ENCODE measurements around the gene SGMS1.

SGMS1 gene

DNA sequence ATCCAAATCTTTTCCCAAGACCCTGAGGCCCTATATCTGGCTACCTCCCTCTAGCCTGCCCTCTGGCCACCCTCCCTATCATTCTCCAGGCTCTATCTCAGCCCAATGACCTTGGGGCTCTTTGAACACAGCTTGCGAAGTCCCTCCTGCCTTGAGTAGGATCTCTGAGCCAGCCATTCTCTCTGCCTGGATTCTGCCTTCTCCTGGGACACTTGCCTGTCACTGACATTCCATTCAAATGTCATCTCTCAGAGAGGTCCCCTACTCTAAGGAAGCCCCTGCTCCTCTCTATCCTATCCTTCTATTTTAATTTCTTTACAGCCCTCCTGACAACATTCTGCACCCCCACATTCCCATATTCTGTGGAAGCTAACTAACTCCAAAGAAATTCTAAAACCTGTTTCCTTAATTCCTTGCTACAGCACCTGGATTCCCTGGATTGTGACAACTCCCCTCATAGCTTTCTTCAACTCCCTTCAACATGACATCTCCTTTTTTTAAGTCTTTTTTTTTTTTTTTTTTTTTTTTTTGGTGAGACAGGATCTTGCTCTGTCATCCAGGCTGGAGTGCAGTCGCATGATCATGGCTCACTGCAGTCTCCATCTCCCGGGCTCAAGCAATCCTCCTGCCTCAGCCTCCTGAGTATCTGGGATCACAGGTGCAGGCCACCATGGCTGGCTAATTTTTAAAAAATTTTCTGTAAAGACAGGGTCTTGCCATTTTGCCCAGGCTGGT, 291.5 kb downstream of the SGMS1 start:
- Histone ChIP-seq H3K36me3 (ENCODE audit: control insufficient read depth, insufficient read depth, low read length) (no peaks in the 10 kb centered on the region), H3K4me3 (replicated peaks; ENCODE audit: low read depth, low read length) (no peak overlapping the region), H3K27me3 (replicated peaks; ENCODE audit: control insufficient read depth, insufficient read depth, low read length) (no peaks in the 10 kb centered on the region)
- TF ChIP-seq, protein P1, sequence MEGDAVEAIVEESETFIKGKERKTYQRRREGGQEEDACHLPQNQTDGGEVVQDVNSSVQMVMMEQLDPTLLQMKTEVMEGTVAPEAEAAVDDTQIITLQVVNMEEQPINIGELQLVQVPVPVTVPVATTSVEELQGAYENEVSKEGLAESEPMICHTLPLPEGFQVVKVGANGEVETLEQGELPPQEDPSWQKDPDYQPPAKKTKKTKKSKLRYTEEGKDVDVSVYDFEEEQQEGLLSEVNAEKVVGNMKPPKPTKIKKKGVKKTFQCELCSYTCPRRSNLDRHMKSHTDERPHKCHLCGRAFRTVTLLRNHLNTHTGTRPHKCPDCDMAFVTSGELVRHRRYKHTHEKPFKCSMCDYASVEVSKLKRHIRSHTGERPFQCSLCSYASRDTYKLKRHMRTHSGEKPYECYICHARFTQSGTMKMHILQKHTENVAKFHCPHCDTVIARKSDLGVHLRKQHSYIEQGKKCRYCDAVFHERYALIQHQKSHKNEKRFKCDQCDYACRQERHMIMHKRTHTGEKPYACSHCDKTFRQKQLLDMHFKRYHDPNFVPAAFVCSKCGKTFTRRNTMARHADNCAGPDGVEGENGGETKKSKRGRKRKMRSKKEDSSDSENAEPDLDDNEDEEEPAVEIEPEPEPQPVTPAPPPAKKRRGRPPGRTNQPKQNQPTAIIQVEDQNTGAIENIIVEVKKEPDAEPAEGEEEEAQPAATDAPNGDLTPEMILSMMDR (IDR thresholded peaks at IDR 0.05; ENCODE audit: insufficient read depth, low read length, poor library complexity, severe bottlenecking) = no peak
- no peak for DNase-seq (ENCODE audit: extremely low read depth, insufficient read length)

DNA sequence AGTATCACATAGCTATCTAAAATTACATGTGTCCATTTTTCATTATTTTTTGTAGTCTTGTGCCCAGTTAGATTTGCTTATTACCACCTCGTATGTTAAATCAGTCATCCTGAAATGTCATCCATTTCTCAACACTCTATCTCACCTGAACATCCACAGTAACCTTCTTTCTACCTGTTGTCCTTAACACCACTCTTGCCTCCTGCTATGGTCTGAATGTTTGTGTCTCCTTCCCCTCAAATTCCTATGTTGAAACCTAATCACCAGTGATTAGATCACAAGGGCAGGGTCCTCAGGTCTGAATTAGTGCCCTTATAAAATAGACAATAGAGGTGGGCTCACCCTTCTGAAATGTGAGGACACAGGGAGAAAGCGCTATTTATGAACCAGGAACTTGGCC, 292.3 kb downstream of the SGMS1 start:
- DNase-seq (ENCODE audit: extremely low read depth, insufficient read length) = no peak
- Histone ChIP-seq H3K36me3 (ENCODE audit: control insufficient read depth, insufficient read depth, low read length) (no peaks in the 10 kb centered on the region), H3K4me3 (replicated peaks; ENCODE audit: low read depth, low read length) (no peak overlapping the region), H3K27me3 (replicated peaks; ENCODE audit: control insufficient read depth, insufficient read depth, low read length) (no peaks in the 10 kb centered on the region)
- TF ChIP-seq, protein P1 (IDR thresholded peaks at IDR 0.05; ENCODE audit: insufficient read depth, low read length, poor library complexity, severe bottlenecking) = no peak

DNA sequence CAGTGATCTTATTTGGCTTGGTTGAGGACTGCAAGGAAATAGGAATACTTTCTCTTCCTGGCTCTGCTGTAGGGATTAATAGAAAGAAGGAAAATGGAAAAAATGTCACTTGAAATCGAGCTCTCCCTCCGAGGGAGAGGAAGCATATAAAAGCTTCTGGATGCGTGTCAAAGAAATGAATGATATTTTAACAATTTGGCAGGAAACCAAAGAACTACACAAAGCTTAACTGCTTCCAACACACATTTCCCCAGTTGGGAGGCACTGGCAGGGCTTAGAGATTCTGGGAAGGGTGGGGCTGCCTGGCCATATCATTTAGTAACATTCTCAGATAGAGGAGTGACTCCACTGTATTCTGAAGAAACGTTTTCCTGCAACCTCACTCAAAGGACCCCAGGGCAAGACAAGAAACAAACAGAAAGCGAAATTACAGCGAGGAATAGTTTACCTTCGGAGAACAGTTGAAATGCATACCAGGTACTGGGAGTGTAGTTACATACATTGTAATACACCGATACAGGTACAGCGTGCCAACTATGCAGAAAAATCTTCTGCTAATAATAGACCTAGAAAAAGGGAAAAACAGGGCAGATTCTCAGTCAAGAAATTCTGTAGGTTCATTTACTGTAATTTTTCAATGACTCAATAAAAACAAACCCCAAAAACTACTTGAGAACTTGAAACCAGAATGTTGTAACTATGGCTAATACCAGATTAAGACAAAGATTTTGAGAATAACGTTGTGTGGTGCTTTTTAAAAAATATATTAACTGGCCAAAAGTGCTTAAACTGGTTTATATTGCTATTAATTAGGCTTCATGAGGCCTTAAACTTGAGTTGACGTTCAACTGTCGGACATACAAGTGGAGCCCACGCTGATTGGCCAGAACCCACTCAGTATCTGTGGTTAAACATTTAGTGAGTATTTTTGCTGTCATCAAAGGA, 296.7 kb downstream of the SGMS1 start:
- no peak for DNase-seq (ENCODE audit: extremely low read depth, insufficient read length)
- Histone ChIP-seq H3K4me3 (replicated peaks; ENCODE audit: low read depth, low read length) (no peak overlapping the region), H3K36me3 (ENCODE audit: control insufficient read depth, insufficient read depth, low read length) (no peaks in the 10 kb centered on the region), H3K27me3 (replicated peaks; ENCODE audit: control insufficient read depth, insufficient read depth, low read length) (no peaks in the 10 kb centered on the region)
- TF ChIP-seq, protein P1 (IDR thresholded peaks at IDR 0.05; ENCODE audit: insufficient read depth, low read length, poor library complexity, severe bottlenecking) = no peak

DNA sequence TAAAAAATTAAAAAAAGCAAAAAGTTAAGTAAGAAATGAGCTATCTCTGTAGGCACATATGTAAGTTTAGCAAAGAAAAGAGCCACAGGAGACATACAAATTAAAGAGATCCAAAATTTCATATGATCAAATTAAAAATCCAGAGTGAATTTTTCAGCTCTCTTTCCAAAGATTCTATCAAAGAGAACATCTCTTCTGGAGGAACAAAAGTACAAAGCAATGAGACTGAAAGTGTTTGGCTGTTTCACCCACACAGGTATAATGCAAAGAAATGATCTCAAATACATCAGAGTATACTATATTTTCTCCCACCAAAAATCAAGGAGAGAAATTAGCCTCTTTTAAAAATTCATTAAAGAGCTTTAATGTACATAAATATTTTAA, 297.6 kb downstream of the SGMS1 start:
- no peak for DNase-seq (ENCODE audit: extremely low read depth, insufficient read length)
- H3K36me3 ChIP-seq (ENCODE audit: control insufficient read depth, insufficient read depth, low read length) = peaks cover 3% of the 10 kb centered on the region
- TF ChIP-seq, protein P1 (IDR thresholded peaks at IDR 0.05; ENCODE audit: insufficient read depth, low read length, poor library complexity, severe bottlenecking) = no peak
- H3K27me3 ChIP-seq (replicated peaks; ENCODE audit: control insufficient read depth, insufficient read depth, low read length) = no peaks in the 10 kb centered on the region
- H3K4me3 ChIP-seq (replicated peaks; ENCODE audit: low read depth, low read length) = no peak overlapping the region

DNA sequence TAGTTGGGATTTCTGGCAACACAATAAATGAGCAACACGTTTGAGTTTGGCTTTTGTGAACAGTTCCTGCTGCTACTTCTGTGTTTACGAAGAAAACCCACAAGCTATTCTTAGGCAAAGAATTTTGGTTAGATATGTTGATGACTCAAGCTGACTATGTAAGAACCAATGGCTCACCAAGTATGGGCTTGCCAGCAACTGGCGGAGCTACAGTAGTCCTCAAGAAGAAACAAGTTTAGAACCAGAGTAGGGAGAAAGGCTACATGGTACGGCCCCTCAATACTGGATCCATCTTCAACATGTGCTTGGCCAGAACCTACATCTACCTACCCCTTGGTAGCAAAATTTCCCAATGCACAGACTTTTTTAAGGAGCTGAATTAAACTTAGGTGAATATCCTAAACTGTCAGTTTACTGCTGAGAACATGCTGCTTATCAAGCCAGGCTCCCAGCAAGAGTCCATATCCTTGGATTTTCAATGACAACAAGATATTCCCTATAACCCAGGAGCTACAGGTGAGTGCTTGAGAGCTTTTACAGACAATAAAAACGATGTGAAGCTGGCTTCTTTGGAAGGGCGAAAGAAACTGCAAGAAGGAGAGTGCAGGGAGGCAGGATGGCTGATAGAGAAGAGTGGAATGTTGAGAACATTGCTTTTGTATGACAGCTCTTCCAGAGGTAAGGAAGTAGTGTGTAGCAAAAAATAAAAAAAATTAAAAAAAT, 298.1 kb downstream of the SGMS1 start:
- TF ChIP-seq, protein P1 (IDR thresholded peaks at IDR 0.05; ENCODE audit: insufficient read depth, low read length, poor library complexity, severe bottlenecking) = no peak
- Histone ChIP-seq H3K36me3 (ENCODE audit: control insufficient read depth, insufficient read depth, low read length) (peaks cover 3% of the 10 kb centered on the region), H3K4me3 (replicated peaks; ENCODE audit: low read depth, low read length) (no peak overlapping the region), H3K27me3 (replicated peaks; ENCODE audit: control insufficient read depth, insufficient read depth, low read length) (no peaks in the 10 kb centered on the region)
- DNase-seq (ENCODE audit: extremely low read depth, insufficient read length) = peak; percentile 19

Measured in GM06990 (cell line).